Measurements from ENCODE around the gene SCN10A. TPM values are rescaled to one million over a fixed set of nuclear protein-coding genes. Genes with fewer than 3 reads are reported as not detected.

SCN10A gene
- total and polyA plus RNA-seq, 2 experiments from 2014 or later = not detected

- H3K27ac ChIP-seq = no peak overlapping the region
Measured at GRCh38 chr3:38792983-38793382, 23.0 kb downstream of the SCN10A start.

GRCh38 chr3:38782148-38782547 lies 33.9 kb downstream of the SCN10A start:
- no peaks in the 10 kb centered on the region for H3K27me3 ChIP-seq
- peak in 1 of 2 donors; percentile 25 for DNase-seq (ENCODE audit: low read depth in 1 of 2, low spot score in 1 of 2)
- no peaks in the 10 kb centered on the region for H3K9me3 ChIP-seq (ENCODE audit: low read depth)
- no peak for TF ChIP-seq CTCF (IDR thresholded peaks at IDR 0.05; ENCODE audit: low read depth, low read length)
- no peaks in the 10 kb centered on the region for H3K4me1 ChIP-seq (ENCODE audit: low read depth)
- H3K4me3 ChIP-seq = no peak overlapping the region
- H3K27ac ChIP-seq = no peak overlapping the region
- H3K36me3 ChIP-seq = no peaks in the 10 kb centered on the region

More at GRCh38 chr3:38792983-38793382, 23.0 kb downstream of the SCN10A start:
- DNase-seq (ENCODE audit: low read depth in 1 of 2, low spot score in 1 of 2) = no peak
- no peaks in the 10 kb centered on the region for H3K9me3 ChIP-seq (ENCODE audit: low read depth)
- no peak for TF ChIP-seq CTCF (IDR thresholded peaks at IDR 0.05; ENCODE audit: low read depth, low read length)
- no peaks in the 10 kb centered on the region for H3K4me1 ChIP-seq (ENCODE audit: low read depth)
- no peaks in the 10 kb centered on the region for H3K27me3 ChIP-seq
- no peak overlapping the region for H3K4me3 ChIP-seq
- H3K36me3 ChIP-seq = no peaks in the 10 kb centered on the region

- no peaks in the 10 kb centered on the region for H3K27me3 ChIP-seq
- H3K4me1 ChIP-seq (ENCODE audit: low read depth) = no peaks in the 10 kb centered on the region
- no peak for TF ChIP-seq CTCF (IDR thresholded peaks at IDR 0.05; ENCODE audit: low read depth, low read length)
- DNase-seq (ENCODE audit: low read depth in 1 of 2, low spot score in 1 of 2) = no peak
- no peak overlapping the region for H3K27ac ChIP-seq
- H3K4me3 ChIP-seq = no peak overlapping the region
- H3K9me3 ChIP-seq (ENCODE audit: low read depth) = no peaks in the 10 kb centered on the region
- no peaks in the 10 kb centered on the region for H3K36me3 ChIP-seq
Measured at GRCh38 chr3:38773528-38773927, 42.5 kb downstream of the SCN10A start.

- Histone ChIP-seq H3K4me3 (no peak overlapping the region), H3K4me1 (ENCODE audit: low read depth) (no peaks in the 10 kb centered on the region), H3K9me3 (ENCODE audit: low read depth) (no peaks in the 10 kb centered on the region), H3K27ac (no peak overlapping the region), H3K27me3 (no peaks in the 10 kb centered on the region), H3K36me3 (no peaks in the 10 kb centered on the region)
- no peak for TF ChIP-seq CTCF (IDR thresholded peaks at IDR 0.05; ENCODE audit: low read depth, low read length)
- DNase-seq (ENCODE audit: low read depth in 1 of 2, low spot score in 1 of 2) = no peak
Measured at GRCh38 chr3:38763569-38763968, 52.4 kb downstream of the SCN10A start.

GRCh38 chr3:38758557-38758956 lies 57.5 kb downstream of the SCN10A start:
- DNase-seq (ENCODE audit: low read depth in 1 of 2, low spot score in 1 of 2) = no peak
- no peaks in the 10 kb centered on the region for H3K27me3 ChIP-seq
- H3K4me1 ChIP-seq (ENCODE audit: low read depth) = no peaks in the 10 kb centered on the region
- H3K27ac ChIP-seq = no peak overlapping the region
- H3K4me3 ChIP-seq = no peak overlapping the region
- no peaks in the 10 kb centered on the region for H3K36me3 ChIP-seq
- TF ChIP-seq CTCF (IDR thresholded peaks at IDR 0.05; ENCODE audit: low read depth, low read length) = no peak
- no peaks in the 10 kb centered on the region for H3K9me3 ChIP-seq (ENCODE audit: low read depth)

- DNase-seq (ENCODE audit: low read depth in 1 of 2, low spot score in 1 of 2) = no peak
- Histone ChIP-seq H3K4me1 (ENCODE audit: low read depth) (no peaks in the 10 kb centered on the region), H3K9me3 (ENCODE audit: low read depth) (no peaks in the 10 kb centered on the region), H3K4me3 (no peak overlapping the region), H3K27me3 (no peaks in the 10 kb centered on the region), H3K36me3 (no peaks in the 10 kb centered on the region), H3K27ac (no peak overlapping the region)
- no peak for TF ChIP-seq CTCF (IDR thresholded peaks at IDR 0.05; ENCODE audit: low read depth, low read length)
Measured at GRCh38 chr3:38757721-38758120, 58.3 kb downstream of the SCN10A start.
